B cell (primary cell): Measurements from ENCODE around the gene GLI3. TPM values are rescaled to one million over a fixed set of nuclear protein-coding genes. Genes with fewer than 3 reads are reported as not detected.

Source experiments
- ATAC-seq: fragments of 200-7000 bp; cut with Tn5 transposase; one replicate; pipeline ENCODE4 v1.10.0; 2021; ENCODE audit warnings: low read depth, mild to moderate bottlenecking, moderate number of reproducible peaks, moderate library complexity
- CTCF ChIA-PET: fragments of 350-600 bp; sonication (Branson Sonifier 250); formaldehyde crosslinking; loops from one replicate; lab custom pipeline; 2021; ENCODE audit warnings: antibody characterized with exemption, inconsistent platforms; lab: Charles Lee
- POLR2A ChIA-PET: fragments of 350-600 bp; sonication (Branson Sonifier 250); formaldehyde crosslinking; loops from one replicate; lab custom pipeline; 2021; ENCODE audit warnings: antibody characterized with exemption; lab: Charles Lee
- DNase-seq: peaks from one replicate; pipeline ENCODE4 v3.0.0; 2013
- H2AFZ ChIP-seq: 2 replicates; pipeline ENCODE4 v1.6.1; 2012; ENCODE audit warnings: mild to moderate bottlenecking, low read depth, low read length; ENCODE audit not compliant: insufficient read depth, poor library complexity, severe bottlenecking
- H3K27ac ChIP-seq, 2 donors: 1 replicate in 1 of 2; 2 replicates in 1 of 2; pipeline ENCODE4 v1.5.1; 2012 to 2013; ENCODE audit warnings: low read length in 2 of 2, mild to moderate bottlenecking in 2 of 2, moderate library complexity in 1 of 2
- H3K27me3 ChIP-seq, 4 experiments: fragments of 200-600 bp in 1 of 4; sonication (generic) in 1 of 4; replicated peaks in 1 of 4; 1 replicate in 2 of 4; 2 replicates in 2 of 4; pipeline versions ENCODE4 v1.6.1 to v1.7.0; 2013 to 2016; ENCODE audit warnings: low read length in 3 of 4, mild to moderate bottlenecking in 2 of 4, mixed read lengths in 1 of 4, moderate library complexity in 1 of 4; ENCODE audit not compliant: insufficient read depth in 4 of 4, control insufficient read depth in 3 of 4; ENCODE audit errors: control extremely low read depth in 1 of 4
- H3K36me3 ChIP-seq, 2 experiments: replicated peaks in 1 of 2; 1 replicate in 1 of 2; 2 replicates in 1 of 2; pipeline versions ENCODE4 v1.6.1 to v1.7.1; 2013; ENCODE audit warnings: low read length in 1 of 2; ENCODE audit not compliant: insufficient read depth in 2 of 2, control insufficient read depth in 1 of 2; ENCODE audit errors: control extremely low read depth in 1 of 2, extremely low read depth in 1 of 2
- H3K4me1 ChIP-seq, 2 donors: fragments of 200-600 bp in 1 of 2; sonication (generic) in 1 of 2; 1 replicate in 1 of 2; 2 replicates in 1 of 2; pipeline versions ENCODE4 v1.5.1 to v1.6.1; 2013 to 2017; ENCODE audit warnings: low read length in 2 of 2; ENCODE audit not compliant: control insufficient read depth in 2 of 2, insufficient read depth in 2 of 2
- H3K4me2 ChIP-seq: replicated peaks from 2 replicates; pipeline ENCODE3; 2012; ENCODE audit warnings: mild to moderate bottlenecking, low read depth, low read length; ENCODE audit not compliant: poor library complexity, severe bottlenecking
- H3K4me3 ChIP-seq, 5 experiments: fragments of 200-600 bp in 1 of 5; sonication (generic) in 1 of 5; 1 replicate in 3 of 5; 2 replicates in 2 of 5; pipeline versions ENCODE4 v1.5.1 to v1.7.0; 2011 to 2016; ENCODE audit warnings: low read length in 4 of 5, mild to moderate bottlenecking in 4 of 5, low read depth in 2 of 5, control low read depth in 1 of 5, moderate library complexity in 1 of 5; ENCODE audit not compliant: insufficient read depth in 1 of 5; ENCODE audit errors: control extremely low read depth in 1 of 5, extremely low read depth in 1 of 5
- H3K79me2 ChIP-seq: fragments of 200-600 bp; sonication (generic); one replicate; pipeline ENCODE4 v1.6.0; 2016; ENCODE audit warnings: low read length; ENCODE audit not compliant: control insufficient read depth, insufficient read depth
- H3K9ac ChIP-seq: fragments of 200-600 bp; sonication (generic); 2 replicates; pipeline ENCODE4 v1.6.1; 2017; ENCODE audit warnings: mild to moderate bottlenecking, low read length, moderate library complexity
- H3K9me3 ChIP-seq, 3 donors: one replicate each; pipeline versions ENCODE4 v1.6.1 to v1.7.1; 2013; ENCODE audit warnings: low read length in 2 of 3; ENCODE audit not compliant: control insufficient read depth in 2 of 3, insufficient read depth in 1 of 3; ENCODE audit errors: control extremely low read depth in 1 of 3
- H4K20me1 ChIP-seq: 2 replicates; pipeline ENCODE4 v1.6.0; 2012; ENCODE audit warnings: mild to moderate bottlenecking, low read length; ENCODE audit not compliant: insufficient read depth, control insufficient read depth, poor library complexity, severe bottlenecking
- H3K27ac Mint-ChIP-seq: one replicate; pipeline ENCODE4 v1.8.0; 2021; ENCODE audit warnings: mixed read lengths
- H3K27me3 Mint-ChIP-seq: one replicate; pipeline ENCODE4 v1.8.0; 2021; ENCODE audit warnings: mixed read lengths
- H3K4me1 Mint-ChIP-seq: one replicate; pipeline ENCODE4 v1.8.0; 2021; ENCODE audit warnings: mixed read lengths
- H3K4me3 Mint-ChIP-seq: one replicate; pipeline ENCODE4 v1.8.0; 2021; ENCODE audit warnings: mixed read lengths
- H3K9me3 Mint-ChIP-seq: one replicate; pipeline ENCODE4 v1.8.0; 2022; ENCODE audit warnings: mixed read lengths; ENCODE audit not compliant: insufficient read depth
- CTCF ChIP-seq: fragments of 200-600 bp; IDR thresholded peaks from one replicate; pipeline ENCODE4 v1.8.0; 2022; ENCODE audit warnings: antibody characterized with exemption, mild to moderate bottlenecking
- EZH2 ChIP-seq: IDR thresholded peaks from 2 replicates; pipeline ENCODE4 v1.6.1; 2012; ENCODE audit warnings: borderline replicate concordance, low read depth, mild to moderate bottlenecking, moderate library complexity, low read length; ENCODE audit not compliant: insufficient read depth, poor library complexity, severe bottlenecking
- WGBS: methylation state at CpG from one replicate; pipeline ENCODE4 v1.1.5; 2013; ENCODE audit warnings: missing lambda C conversion rate; ENCODE audit not compliant: insufficient coverage; 5-methylcytosine and 5-hydroxymethylcytosine counted together
- intact Hi-C: fragments of 100-400 bp; cut with micrococcal nuclease; formaldehyde crosslinking; loops from one replicate; pipeline ENCODE4 v1.10.0; 2022
- polyA plus RNA-seq: library from polyadenylated mRNA; depleted of rRNA; stranded (reverse); fragments of >200 nt; gene quantifications from 2 replicates; pipeline ENCODE4 v1.2.3, GENCODE V29; 2012
- total RNA-seq, 2 donors: library from RNA; stranded (reverse); fragments of 120-200 nt in 1 of 2; gene quantifications; 1 replicate in 1 of 2; 2 replicates in 1 of 2; pipeline versions ENCODE4 v1.2.3 to v1.2.4, GENCODE V29; 2013 to 2022

GLI3 gene
- total and polyA plus RNA-seq, 2 donors (not counting 1 experiment from before 2014, with no cell fraction given) = not detected

GRCh38 chr7:42192066-42192465, 44.9 kb downstream of the GLI3 start:
- Histone ChIP-seq H3K4me1 (peaks cover 0 to 3% of the 10 kb centered on the region in 2 donors), H4K20me1 (no peaks in the 10 kb centered on the region), H3K4me2 (no peak overlapping the region), H2AFZ (no peak overlapping the region), H3K9ac (no peak overlapping the region), H3K9me3 (no peaks in the 10 kb centered on the region), H3K27me3 (no peaks in the 10 kb centered on the region), H3K4me3 (no peak overlapping the region), H3K79me2 (no peaks in the 10 kb centered on the region), H3K36me3 (no peaks in the 10 kb centered on the region), H3K27ac (no peak overlapping the region)
- no peaks in the 10 kb centered on the region for H3K27me3 Mint-ChIP-seq
- no peak overlapping the region for H3K27ac Mint-ChIP-seq
- ChIA-PET CTCF (no interaction called here), POLR2A (no interaction called here)
- intact Hi-C loops = no loop called here
- DNase-seq = no peak
- TF ChIP-seq CTCF (no peak), EZH2 (no peak)
- peaks cover 7% of the 10 kb centered on the region for H3K4me1 Mint-ChIP-seq
- H3K4me3 Mint-ChIP-seq = no peak overlapping the region
- ATAC-seq = no peak
- no peaks in the 10 kb centered on the region for H3K9me3 Mint-ChIP-seq
- WGBS = no CpG with 5 or more reads among the region's 3 CpGs

GRCh38 chr7:42189535-42189934, 47.5 kb downstream of the GLI3 start:
- DNase-seq (no peak), ATAC-seq (no peak)
- Histone ChIP-seq H3K27ac (no peak overlapping the region), H3K4me2 (no peak overlapping the region), H4K20me1 (no peaks in the 10 kb centered on the region), H3K79me2 (no peaks in the 10 kb centered on the region), H3K27me3 (no peaks in the 10 kb centered on the region), H3K4me1 (peaks cover 0 to 3% of the 10 kb centered on the region in 2 donors), H3K9ac (no peak overlapping the region), H3K9me3 (no peaks in the 10 kb centered on the region), H3K36me3 (no peaks in the 10 kb centered on the region), H3K4me3 (no peak overlapping the region), H2AFZ (no peak overlapping the region)
- H3K4me1 Mint-ChIP-seq = peaks cover 7% of the 10 kb centered on the region
- ChIA-PET CTCF (no interaction called here), POLR2A (no interaction called here)
- intact Hi-C loops = no loop called here
- WGBS = no CpG with 5 or more reads among the region's 1 CpG
- H3K27ac Mint-ChIP-seq = no peak overlapping the region
- TF ChIP-seq EZH2 = no peak
- TF ChIP-seq CTCF = no peak
- no peaks in the 10 kb centered on the region for H3K9me3 Mint-ChIP-seq
- no peak overlapping the region for H3K4me3 Mint-ChIP-seq
- H3K27me3 Mint-ChIP-seq = no peaks in the 10 kb centered on the region
